Measurements from ENCODE around the gene ZNF281.
"Not testable (repeated sequence)": the region's sequence is repeated elsewhere in the genome, so short reads cannot be mapped to it uniquely, and the experiment has no call there.

Gene ZNF281

DNA sequence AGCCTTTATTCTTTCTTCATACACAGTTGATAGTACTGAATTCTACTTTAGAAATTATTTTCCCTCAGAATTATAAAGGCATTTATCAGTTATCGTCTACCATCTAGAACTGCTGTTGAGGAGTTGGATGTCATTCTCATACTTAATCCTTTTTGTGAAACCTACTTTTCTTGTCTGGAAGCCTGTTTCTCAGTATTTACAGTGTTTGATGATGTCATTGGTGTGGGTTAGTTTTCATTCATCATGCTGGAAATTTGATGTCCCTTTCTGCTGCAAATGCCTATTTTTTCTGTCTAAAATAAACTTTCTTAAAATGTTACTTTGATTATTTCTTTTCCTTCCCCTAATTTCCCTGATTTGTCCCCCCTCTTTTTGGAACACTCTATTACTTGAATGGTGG is 22.8 kb upstream of the ZNF281 start:
- in situ Hi-C loops (cut with MboI; ENCODE audit: low sequenced_read_pairs), result no loop called here

DNA sequence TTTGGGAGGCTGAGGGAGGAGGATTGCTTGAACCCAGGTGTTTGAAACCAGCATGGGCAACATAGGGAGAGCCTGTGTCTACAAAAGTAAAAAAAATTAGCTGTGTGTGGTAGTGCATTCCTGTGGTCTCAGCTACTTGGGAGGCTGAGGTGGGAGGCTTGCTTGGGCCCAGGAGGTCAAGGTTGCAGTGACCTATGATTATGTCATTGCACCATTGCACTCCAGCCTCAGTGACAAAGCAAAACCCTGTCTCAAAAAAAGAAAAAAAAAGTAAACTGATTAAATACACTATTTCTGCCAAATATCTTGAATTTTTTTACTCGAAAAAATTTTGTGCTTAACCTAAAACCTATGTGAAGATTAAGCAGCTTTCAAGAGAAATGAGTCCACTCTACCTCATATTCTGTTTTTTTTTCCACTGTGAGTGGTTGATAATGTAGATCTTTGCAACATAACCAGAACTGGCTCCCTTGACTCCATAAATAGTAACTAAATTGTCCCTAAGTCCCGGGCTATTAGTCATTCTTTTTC is 19.4 kb upstream of the ZNF281 start:
- in situ Hi-C loops (cut with MboI; ENCODE audit: low sequenced_read_pairs), result no loop called here

DNA sequence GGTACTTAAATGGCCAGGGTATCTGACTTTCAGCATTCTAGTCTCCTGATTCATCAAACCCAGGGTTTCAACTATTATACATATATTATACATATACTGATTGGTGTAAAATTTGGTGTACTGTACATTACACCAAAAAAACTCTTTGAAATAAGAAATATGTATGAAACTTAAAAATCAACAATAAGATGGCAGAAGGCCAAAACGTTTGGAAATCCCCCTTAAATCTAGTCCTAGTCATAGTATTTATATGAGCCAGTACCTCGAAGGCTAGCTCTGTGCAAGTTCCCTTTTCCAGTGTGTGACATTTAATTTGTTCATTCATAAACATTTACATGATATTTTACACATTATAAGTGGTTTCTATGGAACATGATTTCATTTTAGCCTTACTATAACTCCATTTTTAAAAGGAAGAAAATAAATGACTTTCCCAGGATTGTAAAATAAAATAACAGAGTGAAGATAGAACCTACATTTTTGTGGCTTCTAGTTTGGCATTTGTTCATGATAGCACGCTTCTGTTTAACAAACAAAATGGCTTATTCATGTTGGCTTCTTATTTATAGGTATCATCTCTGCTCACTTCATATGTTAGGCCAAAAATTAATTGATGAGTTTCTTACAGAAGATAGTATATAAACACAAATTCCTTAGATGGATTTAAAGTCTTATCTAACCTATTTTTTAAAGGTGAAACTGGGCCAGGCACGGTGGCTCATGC is 18.8 kb upstream of the ZNF281 start:
- in situ Hi-C loops (cut with MboI; ENCODE audit: low sequenced_read_pairs), result no loop called here

DNA sequence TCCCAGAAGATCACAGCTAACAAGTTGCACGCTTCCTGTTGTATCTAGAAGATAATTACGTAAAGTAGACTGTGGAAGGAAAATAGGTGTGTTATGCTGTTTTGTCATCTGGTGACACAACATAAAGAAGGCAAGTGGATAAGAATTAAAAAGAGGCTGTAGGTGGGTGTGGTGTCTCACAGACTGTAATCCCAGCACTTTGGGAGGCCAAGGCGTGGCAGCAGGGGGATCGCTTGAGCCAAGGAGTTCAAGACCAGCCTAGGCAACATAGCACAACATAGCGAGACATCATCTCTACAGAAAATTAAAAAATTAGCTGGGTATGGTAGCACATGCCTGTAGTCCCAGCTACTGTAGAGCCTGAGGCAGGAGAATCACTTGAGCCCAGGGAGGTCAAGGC is 17.9 kb upstream of the ZNF281 start:
- in situ Hi-C loops (cut with MboI; ENCODE audit: low sequenced_read_pairs), result no loop called here

DNA sequence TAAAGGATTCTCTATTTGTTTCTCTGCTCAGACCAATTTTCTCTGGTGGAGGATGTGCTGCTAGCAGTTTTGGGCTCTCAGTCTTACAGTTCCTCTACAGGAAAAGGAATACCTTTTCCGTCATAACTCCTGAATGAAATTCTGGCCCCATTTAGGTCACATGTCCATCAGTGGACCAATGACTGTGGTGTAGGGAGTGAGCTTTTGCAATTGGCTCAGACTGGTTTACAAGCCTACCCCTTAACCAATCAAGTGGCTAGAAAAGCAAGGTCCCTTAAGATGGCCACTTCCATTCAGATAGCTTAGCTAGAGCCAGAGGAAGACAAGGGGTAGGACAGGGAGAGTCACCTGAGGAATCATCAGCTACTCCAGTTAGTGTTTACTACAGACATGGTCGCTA is 16.4 kb upstream of the ZNF281 start:
- in situ Hi-C loops (cut with MboI; ENCODE audit: low sequenced_read_pairs), result no loop called here

DNA sequence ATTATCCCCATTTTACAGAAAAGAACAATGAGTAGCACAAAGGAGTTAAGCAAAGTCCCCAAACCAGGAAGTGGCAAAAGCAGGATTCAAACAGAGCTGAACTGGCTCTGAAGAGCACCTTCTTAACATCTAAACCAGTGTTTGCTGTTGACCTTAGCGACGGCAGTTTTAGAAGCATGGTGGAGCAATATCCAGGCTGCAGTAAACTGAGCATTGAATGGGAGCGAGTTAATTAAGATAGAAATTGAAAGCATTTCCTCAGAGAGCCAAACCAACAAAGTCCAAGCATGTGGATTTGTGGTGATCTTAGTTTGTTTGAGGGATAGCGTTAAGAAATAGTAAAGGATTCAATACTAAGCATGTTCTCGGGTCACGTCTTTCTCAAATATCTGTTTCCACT is 13.4 kb upstream of the ZNF281 start:
- in situ Hi-C loops (cut with MboI; ENCODE audit: low sequenced_read_pairs), result no loop called here

DNA sequence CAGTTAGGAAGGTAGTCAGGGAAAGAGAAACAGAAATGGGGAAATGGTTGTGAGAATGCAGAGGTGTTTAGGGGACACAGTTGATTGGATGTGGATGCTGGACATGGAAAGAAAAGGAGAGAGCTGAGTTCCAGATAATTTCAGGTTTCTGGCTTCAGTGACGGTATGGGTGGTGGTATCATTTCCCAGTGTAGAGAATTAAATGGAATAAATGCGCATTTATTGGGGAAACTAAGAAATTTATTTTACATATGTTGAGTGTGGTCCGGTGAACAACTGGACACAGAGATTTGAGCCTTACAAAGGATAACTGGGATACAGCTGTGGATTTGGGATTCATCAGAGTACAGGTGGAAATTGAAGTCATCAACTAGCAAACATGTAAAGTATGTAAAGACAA is 12.4 kb upstream of the ZNF281 start:
- in situ Hi-C loops (cut with MboI; ENCODE audit: low sequenced_read_pairs), result no loop called here

DNA sequence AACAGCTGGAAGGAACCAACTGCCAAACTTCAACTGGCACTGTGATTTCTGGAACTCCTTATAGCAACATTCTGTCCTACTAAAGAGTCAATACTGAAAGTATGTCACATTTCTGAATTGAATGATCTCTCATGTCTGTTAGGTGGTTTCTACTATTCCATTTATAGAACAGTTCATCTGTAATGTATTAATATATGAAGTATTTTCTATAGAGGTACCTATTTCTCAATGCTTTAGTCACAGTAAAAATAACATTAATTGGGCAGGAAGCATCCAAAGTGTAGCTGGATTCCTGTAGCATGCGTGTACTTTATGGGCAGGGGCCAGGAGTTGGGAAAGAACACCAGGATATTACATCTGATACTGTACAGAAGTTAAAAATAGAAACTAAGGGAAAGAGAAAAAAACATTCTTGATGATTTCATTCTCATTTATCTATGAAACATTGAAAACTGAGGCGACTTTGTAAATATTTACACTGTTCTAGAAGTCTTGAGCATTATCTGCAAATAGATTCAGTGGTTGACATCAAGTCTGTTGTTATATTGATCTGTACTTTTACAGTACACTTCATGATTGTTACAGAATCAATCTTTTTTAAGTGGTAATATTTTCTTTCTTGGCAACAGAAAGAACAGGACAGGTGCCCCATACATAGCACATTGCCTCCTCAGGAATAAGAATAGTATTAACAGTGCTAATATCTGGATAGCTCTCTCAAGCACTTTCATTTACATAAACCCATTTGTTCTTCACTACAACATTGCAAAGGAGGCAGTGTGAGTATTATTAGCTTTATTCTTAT is 6.2 kb upstream of the ZNF281 start:
- in situ Hi-C loops (cut with MboI; ENCODE audit: low sequenced_read_pairs), result no loop called here

DNA sequence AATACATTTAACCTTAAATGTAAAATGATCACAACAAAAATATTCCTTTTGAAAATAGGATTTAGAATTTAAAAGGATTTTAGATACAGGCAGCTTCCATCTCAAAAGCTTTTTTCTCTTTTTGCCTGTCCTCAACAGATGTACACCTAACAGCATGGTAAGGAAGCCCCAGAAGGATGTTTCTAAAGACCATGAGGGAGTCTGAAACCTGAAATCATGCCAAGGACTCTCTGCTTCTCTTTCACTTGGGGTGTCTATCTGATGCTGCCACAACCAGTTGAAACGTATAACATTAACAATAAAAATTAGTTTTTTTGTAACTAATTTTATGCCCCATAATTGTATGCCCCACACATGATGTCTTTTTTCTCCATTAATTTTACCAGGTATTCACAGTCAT is 5.4 kb upstream of the ZNF281 start:
- in situ Hi-C loops (cut with MboI; ENCODE audit: low sequenced_read_pairs), result no loop called here

DNA sequence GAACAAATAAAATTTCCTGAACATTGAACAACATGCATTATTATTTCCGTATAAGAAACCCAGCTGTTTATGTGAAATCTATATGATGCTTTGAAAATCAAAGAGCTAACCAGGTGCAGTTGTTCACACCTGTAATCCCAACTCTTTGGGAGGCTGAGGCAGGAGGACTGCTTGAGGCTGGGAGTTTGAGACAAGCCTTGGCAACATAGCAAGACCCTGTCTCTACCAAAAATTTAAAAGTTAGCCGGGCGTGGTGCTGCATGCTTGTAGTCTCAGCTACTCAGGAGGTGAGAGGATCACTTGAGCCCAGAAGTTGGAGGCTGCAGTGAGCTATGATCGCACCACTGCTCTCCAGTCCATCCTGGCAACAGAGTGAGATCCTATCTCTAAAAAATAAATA is 4.8 kb upstream of the ZNF281 start:
- in situ Hi-C loops (cut with MboI; ENCODE audit: low sequenced_read_pairs), result no loop called here

DNA sequence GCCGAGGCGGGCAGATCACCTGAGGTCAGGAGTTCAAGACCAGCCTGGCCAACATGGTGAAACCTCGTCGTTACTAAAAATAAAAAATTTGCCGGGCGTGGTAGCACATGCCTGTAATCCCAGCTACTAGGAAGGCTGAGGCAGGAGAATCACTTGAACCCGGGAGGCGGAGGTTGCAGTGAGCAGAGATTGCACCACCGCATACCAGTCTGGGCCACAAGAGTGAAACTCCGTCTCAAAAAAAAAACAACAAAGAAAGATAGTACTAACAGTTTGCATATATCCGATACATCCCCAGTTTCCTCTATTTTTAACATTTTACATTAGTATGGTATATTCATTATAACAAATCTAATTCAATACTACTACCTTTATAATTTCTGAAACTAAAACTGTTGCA is 3.9 kb upstream of the ZNF281 start:
- in situ Hi-C loops (cut with MboI; ENCODE audit: low sequenced_read_pairs), result not testable (repeated sequence)

DNA sequence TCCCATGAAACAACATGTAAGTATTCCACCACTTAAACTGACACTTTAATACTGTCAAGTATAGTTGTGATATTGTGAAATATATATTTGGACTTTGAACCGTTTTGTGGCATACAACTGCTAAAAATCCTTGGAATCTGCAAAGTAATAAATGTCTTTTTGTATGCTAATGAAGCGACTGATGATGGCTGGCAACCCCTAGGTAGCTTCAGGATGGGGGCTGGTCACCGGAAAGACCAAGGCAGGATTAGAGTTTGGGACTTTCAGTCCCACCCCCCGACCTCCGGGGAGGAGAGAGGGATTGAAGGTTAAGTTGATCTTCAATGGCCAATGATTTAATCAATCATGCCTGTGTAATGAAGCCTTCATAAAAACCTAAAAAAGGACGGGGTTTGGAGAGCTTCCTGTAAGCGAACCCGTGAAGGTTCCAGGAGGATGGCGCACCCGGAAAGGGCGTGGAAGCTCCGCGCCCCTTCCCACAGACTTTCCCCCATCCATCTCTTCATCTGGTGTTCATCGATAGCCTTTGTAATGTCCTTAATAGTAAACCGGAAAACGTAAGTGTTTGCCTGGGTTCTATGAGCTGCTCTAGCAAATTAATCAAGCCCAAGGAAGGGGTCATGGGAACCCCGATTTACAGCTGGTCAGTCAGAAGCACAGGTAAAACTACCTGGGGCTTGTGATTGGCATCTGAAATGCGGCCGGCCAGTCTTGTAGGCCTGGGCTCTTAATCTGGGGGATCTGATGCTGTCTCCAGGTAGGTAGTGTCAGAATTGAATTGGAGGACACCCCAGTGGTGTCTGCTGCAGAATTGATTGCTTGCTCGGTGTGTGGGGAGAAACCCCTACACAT is 1.8 kb upstream of the ZNF281 start:
- in situ Hi-C loops (cut with MboI; ENCODE audit: low sequenced_read_pairs), result no loop called here

DNA sequence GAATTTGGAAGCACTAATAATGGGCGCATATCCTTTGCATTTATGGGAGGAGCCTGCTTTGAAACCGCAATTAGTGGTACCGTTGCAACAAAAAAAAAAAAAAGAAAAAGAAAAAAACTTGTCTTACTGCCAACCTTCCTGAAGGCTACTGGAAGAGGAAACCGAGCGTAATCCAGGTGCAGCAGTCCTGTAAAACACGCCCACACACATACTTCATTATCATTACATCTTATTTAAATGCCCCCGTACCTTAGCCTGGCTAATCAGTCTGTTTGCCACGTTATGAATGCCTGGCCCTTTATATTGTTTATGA is 686 bp upstream of the ZNF281 start:
- in situ Hi-C loops (cut with MboI; ENCODE audit: low sequenced_read_pairs), result no loop called here

DNA sequence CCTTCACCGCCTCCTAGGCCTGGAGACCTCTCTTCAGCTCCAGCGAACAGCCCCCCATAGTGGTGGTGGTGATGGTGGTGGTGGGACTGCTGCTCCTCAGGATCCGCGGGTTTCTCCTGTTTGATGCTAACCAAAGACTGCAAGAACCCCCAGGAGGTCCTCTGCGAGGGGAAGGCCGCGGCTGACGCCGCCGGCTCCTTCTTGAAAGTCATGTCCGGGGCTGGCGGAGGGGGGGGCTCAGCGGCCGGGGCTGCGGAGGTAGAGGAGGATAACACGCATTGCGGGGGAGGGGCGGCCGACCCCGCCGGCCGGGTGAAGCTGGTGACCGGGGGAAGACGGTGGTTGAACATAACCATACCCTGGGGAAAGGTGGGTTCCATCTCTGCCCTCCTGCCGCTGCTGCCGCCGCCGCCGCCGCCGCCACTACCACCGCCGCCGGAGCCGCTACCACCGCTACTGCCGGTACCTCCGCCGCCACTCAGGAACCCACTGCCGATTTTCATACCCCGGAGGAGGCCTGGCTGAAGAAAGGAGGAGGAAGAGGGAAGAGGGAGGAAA is 554 bp downstream of the ZNF281 start:
- in situ Hi-C loops (cut with MboI; ENCODE audit: low sequenced_read_pairs), result no loop called here

DNA sequence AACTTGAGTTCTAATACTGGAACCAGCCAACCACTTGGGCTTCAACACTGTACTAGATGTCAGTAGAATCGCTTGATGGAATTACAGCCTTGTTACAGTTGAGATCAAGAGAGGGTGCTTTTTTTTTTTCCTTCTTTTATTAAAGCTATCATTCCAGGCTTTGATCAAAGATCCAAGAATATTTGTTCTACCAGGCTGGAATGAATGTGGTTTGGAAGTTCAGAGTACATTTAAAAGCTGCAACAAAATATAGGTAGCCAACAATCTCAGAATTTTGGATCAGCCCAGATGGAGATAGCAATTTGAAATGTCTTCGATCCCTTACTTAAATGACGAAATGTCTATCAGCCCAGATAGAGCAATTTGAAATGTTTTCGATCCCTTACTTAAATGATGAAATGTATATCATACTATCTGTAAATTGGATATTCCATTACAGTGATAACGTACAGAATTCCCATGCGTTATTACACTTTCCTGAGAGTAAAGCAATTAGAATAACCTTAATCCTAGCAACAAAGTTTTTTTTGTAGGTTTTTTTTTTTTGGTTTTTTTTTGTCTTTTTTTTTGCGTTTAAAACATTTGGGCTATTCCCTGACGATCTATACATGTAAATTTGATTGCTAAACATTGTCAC is 3.6 kb downstream of the ZNF281 start:
- in situ Hi-C loops (cut with MboI; ENCODE audit: low sequenced_read_pairs), result no loop called here

DNA sequence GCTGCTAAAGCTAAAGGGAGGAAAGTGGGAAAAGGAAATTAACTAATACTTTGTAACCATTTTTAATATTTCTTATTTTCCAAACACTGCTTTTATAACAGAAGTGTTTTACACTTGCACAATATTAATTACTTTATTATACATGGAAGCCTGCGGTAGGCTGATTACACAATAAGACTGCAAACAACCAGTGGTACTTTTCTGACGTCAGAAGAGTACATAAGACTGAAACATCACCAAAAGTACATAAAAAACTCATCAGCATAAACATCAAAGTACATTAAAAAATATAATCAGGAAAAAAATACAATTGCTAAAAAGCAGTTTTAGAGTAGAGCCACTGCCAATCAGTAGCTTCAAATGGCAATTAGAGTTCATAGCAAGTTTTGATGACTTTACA is 4.6 kb downstream of the ZNF281 start:
- in situ Hi-C loops (cut with MboI; ENCODE audit: low sequenced_read_pairs), result no loop called here

DNA sequence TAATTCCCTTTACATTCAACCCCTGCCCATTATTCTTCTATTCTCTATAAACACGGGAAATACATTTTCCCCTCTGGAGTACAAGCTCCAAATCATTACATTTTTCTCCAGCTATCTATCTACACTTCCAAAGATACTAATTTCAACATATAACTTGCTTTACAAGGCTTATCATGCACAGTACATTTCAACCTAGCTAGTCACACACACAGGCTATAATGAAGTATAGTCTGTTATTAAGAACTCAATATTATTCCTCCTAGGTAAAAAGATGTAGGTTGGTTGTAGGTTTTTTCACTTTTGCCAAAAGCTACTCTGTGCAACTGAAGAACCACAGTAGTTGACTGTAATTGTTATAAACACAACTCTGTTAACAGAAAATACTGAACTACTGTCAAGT is 8.1 kb downstream of the ZNF281 start:
- in situ Hi-C loops (cut with MboI; ENCODE audit: low sequenced_read_pairs), result no loop called here

DNA sequence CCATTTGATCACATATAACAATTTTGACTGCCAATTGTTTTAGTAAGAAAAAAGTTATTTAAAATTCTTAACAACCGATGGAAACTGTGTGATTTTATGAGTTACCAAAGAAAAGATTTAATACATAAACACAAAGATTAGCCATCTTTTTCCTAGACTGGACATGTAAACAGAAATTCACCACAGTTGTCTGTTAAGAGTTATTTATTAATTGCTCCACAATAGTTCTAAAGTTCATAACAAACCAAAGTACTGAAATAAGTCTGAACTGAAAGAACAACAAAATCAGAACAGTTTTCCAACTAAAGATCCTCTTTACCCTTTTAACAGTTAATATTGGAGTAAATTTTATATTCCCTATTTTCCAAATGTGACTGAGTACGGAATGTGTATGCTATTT is 8.6 kb downstream of the ZNF281 start:
- in situ Hi-C loops (cut with MboI; ENCODE audit: low sequenced_read_pairs), result no loop called here

DNA sequence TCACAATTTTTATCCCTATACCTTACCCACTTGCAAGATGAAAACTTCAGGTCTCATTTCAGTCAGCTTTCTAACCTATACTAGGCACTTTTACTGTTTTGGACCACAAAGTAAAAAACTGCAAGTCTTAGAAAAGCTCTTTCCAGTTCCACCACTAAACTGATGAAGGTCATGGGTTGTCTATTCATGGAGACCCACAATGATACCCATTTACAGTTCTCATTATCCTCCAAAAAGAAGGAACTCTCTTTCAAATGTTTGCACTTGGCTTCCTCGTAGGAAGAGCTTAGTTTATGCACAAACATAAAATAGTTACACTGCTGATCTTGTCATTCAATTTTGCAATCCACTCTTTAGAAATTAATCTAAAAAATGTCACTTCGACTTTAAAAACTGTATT is 9.3 kb downstream of the ZNF281 start:
- in situ Hi-C loops (cut with MboI; ENCODE audit: low sequenced_read_pairs), result no loop called here

DNA sequence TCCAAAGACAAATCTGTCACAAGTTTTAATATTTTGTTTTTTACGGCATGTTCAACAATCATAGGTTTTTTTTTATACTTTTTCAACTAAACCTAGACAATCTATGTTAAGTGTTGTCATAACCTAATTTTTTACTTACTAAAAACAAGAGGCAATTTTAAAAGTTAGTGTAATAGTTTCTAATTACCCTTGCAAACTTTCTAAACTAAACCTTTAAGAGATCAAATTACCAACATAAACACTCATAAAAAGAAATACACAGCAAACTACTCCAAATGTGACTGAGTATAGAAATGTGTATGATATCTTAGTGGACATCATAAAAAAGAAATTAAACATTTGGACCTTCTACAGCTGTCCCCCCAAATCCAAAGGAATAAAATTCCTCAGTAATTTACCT is 10.0 kb downstream of the ZNF281 start:
- in situ Hi-C loops (cut with MboI; ENCODE audit: low sequenced_read_pairs), result no loop called here

DNA sequence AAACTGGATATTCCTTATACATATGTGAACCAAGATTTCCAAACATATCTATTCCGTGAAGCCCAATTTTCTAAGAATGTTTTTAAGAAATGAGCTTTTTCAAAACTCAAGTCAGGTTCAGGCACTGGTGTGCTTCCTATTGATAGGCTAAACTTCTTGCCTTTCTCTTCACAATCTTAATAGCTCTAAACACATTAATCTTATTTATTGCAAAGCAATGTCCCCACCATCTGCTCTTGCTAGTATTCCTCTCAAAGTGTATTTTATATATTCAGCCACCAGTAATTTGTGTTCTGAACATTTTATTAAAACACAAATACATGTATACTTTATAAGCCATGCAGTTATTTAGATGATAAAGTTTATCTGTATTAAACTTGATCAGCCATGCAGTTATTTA is 11.5 kb downstream of the ZNF281 start:
- in situ Hi-C loops (cut with MboI; ENCODE audit: low sequenced_read_pairs), result no loop called here

All from hTERT RPE-1 (cell line).